ENCODE measurements around the gene NTRK2. TPM values are rescaled to one million over a fixed set of nuclear protein-coding genes. Genes with fewer than 3 reads are reported as not detected.

NTRK2 gene
- total RNA-seq, 1 experiment from 2014 or later: not detected

DNA sequence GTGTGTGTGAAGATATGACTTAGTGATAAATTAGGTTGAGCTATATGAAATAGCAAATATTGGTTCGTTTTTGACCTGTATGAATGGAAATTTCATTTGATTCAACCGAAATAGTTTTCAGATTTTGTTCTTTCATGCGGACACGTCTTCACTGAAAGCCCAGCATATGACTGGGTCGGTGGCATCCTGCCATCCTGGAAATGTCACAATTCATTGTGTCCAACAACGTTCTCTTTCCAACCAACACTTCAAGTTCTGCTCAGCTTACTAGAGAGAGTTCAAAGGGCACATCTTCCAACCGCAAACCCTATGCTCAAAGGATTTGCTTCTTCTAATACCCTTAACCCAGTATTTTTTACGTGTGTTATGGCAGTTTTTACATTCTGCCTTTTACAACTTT, 252.5 kb downstream of the NTRK2 start:
- ChIA-PET RAD21 (ENCODE audit: low non-redundant PET in 1 of 2, low total read pairs in 2 of 2, uncharacterized antibody in 2 of 2, unreplicated experiment in 2 of 2) (no interaction called here), CTCF (no interaction called here), POLR2A (no interaction called here)
- H3K9me3 ChIP-seq (ENCODE audit: control insufficient read depth in 1 of 2, insufficient read depth in 1 of 2, low read depth in 1 of 2, low read length in 2 of 2): no peaks in the 10 kb centered on the region
- DNase-seq (ENCODE audit: low read depth, low spot score) (no peak), ATAC-seq (no peak)
- H3K27me3 ChIP-seq (ENCODE audit: insufficient read depth, low read length): peaks cover 13% of the 10 kb centered on the region; the same call in 1 of the 2 replicates
- H3K9ac ChIP-seq (ENCODE audit: low read length): no peak overlapping the region
- no peaks in the 10 kb centered on the region for H3K36me3 ChIP-seq (ENCODE audit: control insufficient read depth in 1 of 2, insufficient read depth in 2 of 2, low read length in 2 of 2)
- no peaks in the 10 kb centered on the region for H3K4me1 ChIP-seq (ENCODE audit: control insufficient read depth in 1 of 2, insufficient read depth in 2 of 2, low read length in 2 of 2)
- no TSS peak for BruUV-seq (replicated peaks)
- H4K20me1 ChIP-seq (ENCODE audit: insufficient read depth): no peaks in the 10 kb centered on the region; the same call in 1 of the 2 replicates
- TF ChIP-seq JUND (IDR thresholded peaks at IDR 0.05): no peak
- no peak for TF ChIP-seq EGR1 (IDR thresholded peaks at IDR 0.05; ENCODE audit: low read depth)
- no peak for TF ChIP-seq CBX3 (IDR thresholded peaks at IDR 0.05; ENCODE audit: low read depth)
- TF ChIP-seq POLR2A (IDR thresholded peaks at IDR 0.05; ENCODE audit: borderline replicate concordance, extremely low read depth, insufficient read depth, insufficient read length): no peak
- TF ChIP-seq, protein P1, sequence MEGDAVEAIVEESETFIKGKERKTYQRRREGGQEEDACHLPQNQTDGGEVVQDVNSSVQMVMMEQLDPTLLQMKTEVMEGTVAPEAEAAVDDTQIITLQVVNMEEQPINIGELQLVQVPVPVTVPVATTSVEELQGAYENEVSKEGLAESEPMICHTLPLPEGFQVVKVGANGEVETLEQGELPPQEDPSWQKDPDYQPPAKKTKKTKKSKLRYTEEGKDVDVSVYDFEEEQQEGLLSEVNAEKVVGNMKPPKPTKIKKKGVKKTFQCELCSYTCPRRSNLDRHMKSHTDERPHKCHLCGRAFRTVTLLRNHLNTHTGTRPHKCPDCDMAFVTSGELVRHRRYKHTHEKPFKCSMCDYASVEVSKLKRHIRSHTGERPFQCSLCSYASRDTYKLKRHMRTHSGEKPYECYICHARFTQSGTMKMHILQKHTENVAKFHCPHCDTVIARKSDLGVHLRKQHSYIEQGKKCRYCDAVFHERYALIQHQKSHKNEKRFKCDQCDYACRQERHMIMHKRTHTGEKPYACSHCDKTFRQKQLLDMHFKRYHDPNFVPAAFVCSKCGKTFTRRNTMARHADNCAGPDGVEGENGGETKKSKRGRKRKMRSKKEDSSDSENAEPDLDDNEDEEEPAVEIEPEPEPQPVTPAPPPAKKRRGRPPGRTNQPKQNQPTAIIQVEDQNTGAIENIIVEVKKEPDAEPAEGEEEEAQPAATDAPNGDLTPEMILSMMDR (IDR thresholded peaks at IDR 0.05 in 2 of 3, conservative IDR thresholded peaks at IDR 0.05 in 1 of 3; ENCODE audit: borderline replicate concordance in 1 of 3, insufficient read depth in 1 of 3, low read depth in 2 of 3, low read length in 2 of 3): no peak
- TF ChIP-seq, protein P2, sequence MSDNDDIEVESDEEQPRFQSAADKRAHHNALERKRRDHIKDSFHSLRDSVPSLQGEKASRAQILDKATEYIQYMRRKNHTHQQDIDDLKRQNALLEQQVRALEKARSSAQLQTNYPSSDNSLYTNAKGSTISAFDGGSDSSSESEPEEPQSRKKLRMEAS (IDR thresholded peaks at IDR 0.05): no peak
- TF ChIP-seq, protein P3, sequence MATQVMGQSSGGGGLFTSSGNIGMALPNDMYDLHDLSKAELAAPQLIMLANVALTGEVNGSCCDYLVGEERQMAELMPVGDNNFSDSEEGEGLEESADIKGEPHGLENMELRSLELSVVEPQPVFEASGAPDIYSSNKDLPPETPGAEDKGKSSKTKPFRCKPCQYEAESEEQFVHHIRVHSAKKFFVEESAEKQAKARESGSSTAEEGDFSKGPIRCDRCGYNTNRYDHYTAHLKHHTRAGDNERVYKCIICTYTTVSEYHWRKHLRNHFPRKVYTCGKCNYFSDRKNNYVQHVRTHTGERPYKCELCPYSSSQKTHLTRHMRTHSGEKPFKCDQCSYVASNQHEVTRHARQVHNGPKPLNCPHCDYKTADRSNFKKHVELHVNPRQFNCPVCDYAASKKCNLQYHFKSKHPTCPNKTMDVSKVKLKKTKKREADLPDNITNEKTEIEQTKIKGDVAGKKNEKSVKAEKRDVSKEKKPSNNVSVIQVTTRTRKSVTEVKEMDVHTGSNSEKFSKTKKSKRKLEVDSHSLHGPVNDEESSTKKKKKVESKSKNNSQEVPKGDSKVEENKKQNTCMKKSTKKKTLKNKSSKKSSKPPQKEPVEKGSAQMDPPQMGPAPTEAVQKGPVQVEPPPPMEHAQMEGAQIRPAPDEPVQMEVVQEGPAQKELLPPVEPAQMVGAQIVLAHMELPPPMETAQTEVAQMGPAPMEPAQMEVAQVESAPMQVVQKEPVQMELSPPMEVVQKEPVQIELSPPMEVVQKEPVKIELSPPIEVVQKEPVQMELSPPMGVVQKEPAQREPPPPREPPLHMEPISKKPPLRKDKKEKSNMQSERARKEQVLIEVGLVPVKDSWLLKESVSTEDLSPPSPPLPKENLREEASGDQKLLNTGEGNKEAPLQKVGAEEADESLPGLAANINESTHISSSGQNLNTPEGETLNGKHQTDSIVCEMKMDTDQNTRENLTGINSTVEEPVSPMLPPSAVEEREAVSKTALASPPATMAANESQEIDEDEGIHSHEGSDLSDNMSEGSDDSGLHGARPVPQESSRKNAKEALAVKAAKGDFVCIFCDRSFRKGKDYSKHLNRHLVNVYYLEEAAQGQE (IDR thresholded peaks at IDR 0.05; ENCODE audit: low read depth): no peak
- no peak for TF ChIP-seq SRF (IDR thresholded peaks at IDR 0.05; ENCODE audit: low read depth)
- no peak for TF ChIP-seq SIN3A (IDR thresholded peaks at IDR 0.05; ENCODE audit: low read depth)
- no peak for TF ChIP-seq YY1 (IDR thresholded peaks at IDR 0.05; ENCODE audit: extremely low read depth, insufficient replicate concordance, low read depth, low read length)
- no peak for TF ChIP-seq FOSL1 (IDR thresholded peaks at IDR 0.05; ENCODE audit: low read depth)
- TF ChIP-seq POLR2AphosphoS5 (IDR thresholded peaks at IDR 0.05; ENCODE audit: low read depth, low read length): no peak
- no peak for TF ChIP-seq ZNF274 (IDR thresholded peaks at IDR 0.05; ENCODE audit: low read depth, low read length)
- TF ChIP-seq CEBPB (IDR thresholded peaks at IDR 0.05; ENCODE audit: low read depth): no peak
- TF ChIP-seq SP1 (IDR thresholded peaks at IDR 0.05; ENCODE audit: low read depth): no peak
- no peak for TF ChIP-seq ELF1 (IDR thresholded peaks at IDR 0.05; ENCODE audit: borderline replicate concordance, low read depth)
- no peak for TF ChIP-seq EZH2 (IDR thresholded peaks at IDR 0.05)
- TF ChIP-seq TCF7L2 (IDR thresholded peaks at IDR 0.05; ENCODE audit: borderline replicate concordance, extremely low read depth, insufficient read depth, insufficient read length): no peak
- no peaks in the 10 kb centered on the region for H3K79me2 ChIP-seq (ENCODE audit: insufficient read depth, low read length)
- no peak overlapping the region for H3K27ac ChIP-seq (ENCODE audit: low read depth, low read length)
- no peak overlapping the region for H3K4me3 ChIP-seq (replicated peaks in 1 of 2; ENCODE audit: low read depth in 1 of 2, low read length in 2 of 2)
- no peak overlapping the region for H2AFZ ChIP-seq (ENCODE audit: low read depth, low read length, poor library complexity, severe bottlenecking)
- H3K4me2 ChIP-seq (ENCODE audit: low read length): no peak overlapping the region
- H3K9me2 ChIP-seq (ENCODE audit: insufficient read depth): no peaks in the 10 kb centered on the region
- intact Hi-C loops (cut with micrococcal nuclease): no loop called here

Data from HCT116 (cell line).